C4-2B (cell line): Measurements from ENCODE around the gene TENM4.
A peak's percentile ranks its signal among the peaks of the same experiment; 100 is the strongest.

Source experiments
- H3K27ac ChIP-seq: fragments of 450-650 bp; 2 replicates; pipeline ENCODE4 v1.5.1; 2017
- CTCF ChIP-seq: fragments of 450-650 bp; conservative IDR thresholded peaks from 2 replicates; pipeline ENCODE4 v1.5.1; 2017; ENCODE audit warnings: mild to moderate bottlenecking
- ZFX ChIP-seq: fragments of 450-650 bp; IDR thresholded peaks from 2 replicates; pipeline ENCODE4 v1.6.1; 2017

TENM4 gene

GRCh38 chr11:78784321-78785061 lies 656.3 kb downstream of the TENM4 start:
- no peak overlapping the region for H3K27ac ChIP-seq
- TF ChIP-seq ZFX = no peak
- no peak for TF ChIP-seq CTCF

GRCh38 chr11:78783846-78784245 lies 657.0 kb downstream of the TENM4 start:
- no peak overlapping the region for H3K27ac ChIP-seq
- TF ChIP-seq ZFX = no peak
- TF ChIP-seq CTCF = 0 out of 2 replicates have a peak, but pooled peaks have one; percentile 3

GRCh38 chr11:78783301-78783700 lies 657.5 kb downstream of the TENM4 start:
- TF ChIP-seq ZFX = no peak
- TF ChIP-seq CTCF = no peak

GRCh38 chr11:78782725-78783124 lies 658.1 kb downstream of the TENM4 start:
- no peak for TF ChIP-seq CTCF
- no peak overlapping the region for H3K27ac ChIP-seq

More at GRCh38 chr11:78783301-78783700, 657.5 kb downstream of the TENM4 start:
- H3K27ac ChIP-seq = no peak overlapping the region

- no peak for TF ChIP-seq ZFX
- no peak for TF ChIP-seq CTCF
These were observed 659.9 kb downstream of the TENM4 start for GRCh38 chr11:78780889-78781288.

GRCh38 chr11:78773492-78773891 lies 667.3 kb downstream of the TENM4 start:
- H3K27ac ChIP-seq = no peak overlapping the region
- TF ChIP-seq ZFX = no peak
- no peak for TF ChIP-seq CTCF

More at GRCh38 chr11:78780889-78781288, 659.9 kb downstream of the TENM4 start:
- no peak overlapping the region for H3K27ac ChIP-seq

GRCh38 chr11:78773077-78773476 lies 667.8 kb downstream of the TENM4 start:
- TF ChIP-seq CTCF = no peak
- no peak for TF ChIP-seq ZFX

More at GRCh38 chr11:78773077-78773476, 667.8 kb downstream of the TENM4 start:
- no peak overlapping the region for H3K27ac ChIP-seq
